ENCODE results near the gene YTHDF1. TPM values are rescaled to one million over a fixed set of nuclear protein-coding genes. Genes with fewer than 3 reads are reported as not detected.
A peak's percentile ranks its signal among the peaks of the same experiment; 100 is the strongest.
"Not testable (repeated sequence)": the region's sequence is repeated elsewhere in the genome, so short reads cannot be mapped to it uniquely, and the experiment has no call there.

Gene YTHDF1
- total RNA-seq, 1 experiment from 2014 or later = 22.5 TPM

GRCh38 chr20:63173552-63174191 is 42.3 kb downstream of the YTHDF1 start:
- DNase-seq (ENCODE audit: low read depth) = no peak

- DNase-seq (ENCODE audit: low read depth) = peak; percentile 41
These were observed 43.2 kb downstream of the YTHDF1 start for GRCh38 chr20:63172726-63173125.

- no peak for DNase-seq (ENCODE audit: low read depth)
These were observed 43.9 kb downstream of the YTHDF1 start for GRCh38 chr20:63171991-63172390.

- DNase-seq (ENCODE audit: low read depth) = no peak
These were observed 46.2 kb downstream of the YTHDF1 start for GRCh38 chr20:63169681-63170080.

GRCh38 chr20:63168861-63169260 is 47.1 kb downstream of the YTHDF1 start:
- no peak for DNase-seq (ENCODE audit: low read depth)

- no peak for DNase-seq (ENCODE audit: low read depth)
These were observed 47.9 kb downstream of the YTHDF1 start for GRCh38 chr20:63167918-63168520.

- DNase-seq (ENCODE audit: low read depth) = no peak
These were observed 48.7 kb downstream of the YTHDF1 start for GRCh38 chr20:63167026-63167917.

- no peak for DNase-seq (ENCODE audit: low read depth)
These were observed 49.5 kb downstream of the YTHDF1 start for GRCh38 chr20:63166193-63167020.

GRCh38 chr20:63165356-63166192 is 50.4 kb downstream of the YTHDF1 start:
- DNase-seq (ENCODE audit: low read depth) = no peak

GRCh38 chr20:63164484-63165355 is 51.2 kb downstream of the YTHDF1 start:
- DNase-seq (ENCODE audit: low read depth) = no peak

- DNase-seq (ENCODE audit: low read depth) = no peak
These were observed 52.1 kb downstream of the YTHDF1 start for GRCh38 chr20:63163596-63164483.

- no peak for DNase-seq (ENCODE audit: low read depth)
These were observed 52.8 kb downstream of the YTHDF1 start for GRCh38 chr20:63163171-63163570.

- DNase-seq (ENCODE audit: low read depth) = no peak
These were observed 53.6 kb downstream of the YTHDF1 start for GRCh38 chr20:63162206-63162795.

- DNase-seq (ENCODE audit: low read depth) = no peak
These were observed 54.7 kb downstream of the YTHDF1 start for GRCh38 chr20:63161176-63161651.

GRCh38 chr20:63160641-63161175 is 55.2 kb downstream of the YTHDF1 start:
- DNase-seq (ENCODE audit: low read depth) = no peak

GRCh38 chr20:63159826-63160640 is 55.9 kb downstream of the YTHDF1 start:
- DNase-seq (ENCODE audit: low read depth) = no peak

GRCh38 chr20:63159251-63159650 is 56.7 kb downstream of the YTHDF1 start:
- DNase-seq (ENCODE audit: low read depth) = not testable (repeated sequence)

Data from Daoy (cell line).